ENCODE measurements around the gene MOXD1. TPM values are rescaled to one million over a fixed set of nuclear protein-coding genes. Genes with fewer than 3 reads are reported as not detected.

Gene MOXD1
- polyA plus RNA-seq, 4 donors: 0.45 to 5.3 (median 2.2) TPM

- 74 to 94% (median 86%) methylated on average over 3 of the region's 3 CpGs for WGBS, 3 donors
- FAIRE-seq: no peak
- Histone ChIP-seq H3K27me3 (ENCODE audit: control insufficient read depth in 3 of 3, insufficient read depth in 3 of 3, low read length in 3 of 3) (peaks cover 0 to 9% (median 0%) of the 10 kb centered on the region in 3 donors), H3K36me3 (ENCODE audit: control insufficient read depth in 3 of 3, insufficient read depth in 2 of 3, low read depth in 1 of 3, low read length in 3 of 3) (no peaks in the 10 kb centered on the region), H3K27ac (ENCODE audit: low read depth in 1 of 3, low read length in 2 of 3) (no peak overlapping the region), H3K4me1 (ENCODE audit: control insufficient read depth in 3 of 3, insufficient read depth in 2 of 3, low read depth in 1 of 3, low read length in 2 of 3) (no peaks in the 10 kb centered on the region), H3K9me3 (ENCODE audit: control insufficient read depth in 2 of 2, insufficient read depth in 1 of 2, low read depth in 1 of 2, low read length in 1 of 2) (no peaks in the 10 kb centered on the region), H3K4me3 (ENCODE audit: low read depth in 1 of 3, low read length in 3 of 3) (no peak overlapping the region)
- no peak for DNase-seq
Observed at GRCh38 chr6:132289756-132290155, 111.5 kb downstream of the MOXD1 start.

GRCh38 chr6:132287101-132287500, 114.2 kb downstream of the MOXD1 start:
- H3K27ac ChIP-seq (ENCODE audit: low read depth in 1 of 3, low read length in 2 of 3): no peak overlapping the region
- H3K4me3 ChIP-seq (ENCODE audit: low read depth in 1 of 3, low read length in 3 of 3): no peak overlapping the region
- no peaks in the 10 kb centered on the region for H3K36me3 ChIP-seq (ENCODE audit: control insufficient read depth in 3 of 3, insufficient read depth in 2 of 3, low read depth in 1 of 3, low read length in 3 of 3)
- DNase-seq: no peak
- H3K27me3 ChIP-seq (ENCODE audit: control insufficient read depth in 3 of 3, insufficient read depth in 3 of 3, low read length in 3 of 3): peaks cover 0 to 4% (median 0%) of the 10 kb centered on the region in 3 donors
- WGBS, 3 donors: 25 to 64% (median 52%) methylated on average over 1 of the region's 1 CpG
- H3K9me3 ChIP-seq (ENCODE audit: control insufficient read depth in 2 of 2, insufficient read depth in 1 of 2, low read depth in 1 of 2, low read length in 1 of 2): no peaks in the 10 kb centered on the region
- H3K4me1 ChIP-seq (ENCODE audit: control insufficient read depth in 3 of 3, insufficient read depth in 2 of 3, low read depth in 1 of 3, low read length in 2 of 3): no peaks in the 10 kb centered on the region
- FAIRE-seq: no peak

- Histone ChIP-seq H3K27ac (ENCODE audit: low read depth in 1 of 3, low read length in 2 of 3) (no peak overlapping the region), H3K27me3 (ENCODE audit: control insufficient read depth in 3 of 3, insufficient read depth in 3 of 3, low read length in 3 of 3) (peaks cover 0 to 4% (median 0%) of the 10 kb centered on the region in 3 donors), H3K4me1 (ENCODE audit: control insufficient read depth in 3 of 3, insufficient read depth in 2 of 3, low read depth in 1 of 3, low read length in 2 of 3) (no peaks in the 10 kb centered on the region), H3K9me3 (ENCODE audit: control insufficient read depth in 2 of 2, insufficient read depth in 1 of 2, low read depth in 1 of 2, low read length in 1 of 2) (no peaks in the 10 kb centered on the region), H3K4me3 (ENCODE audit: low read depth in 1 of 3, low read length in 3 of 3) (no peak overlapping the region), H3K36me3 (ENCODE audit: control insufficient read depth in 3 of 3, insufficient read depth in 2 of 3, low read depth in 1 of 3, low read length in 3 of 3) (no peaks in the 10 kb centered on the region)
- FAIRE-seq: no peak
- 62 to 75% (median 65%) methylated on average over 5 of the region's 5 CpGs for WGBS, 3 donors
- DNase-seq: peak in 1 of 2 donors; percentile 21
Observed at GRCh38 chr6:132286298-132287019, 114.8 kb downstream of the MOXD1 start.

DNA sequence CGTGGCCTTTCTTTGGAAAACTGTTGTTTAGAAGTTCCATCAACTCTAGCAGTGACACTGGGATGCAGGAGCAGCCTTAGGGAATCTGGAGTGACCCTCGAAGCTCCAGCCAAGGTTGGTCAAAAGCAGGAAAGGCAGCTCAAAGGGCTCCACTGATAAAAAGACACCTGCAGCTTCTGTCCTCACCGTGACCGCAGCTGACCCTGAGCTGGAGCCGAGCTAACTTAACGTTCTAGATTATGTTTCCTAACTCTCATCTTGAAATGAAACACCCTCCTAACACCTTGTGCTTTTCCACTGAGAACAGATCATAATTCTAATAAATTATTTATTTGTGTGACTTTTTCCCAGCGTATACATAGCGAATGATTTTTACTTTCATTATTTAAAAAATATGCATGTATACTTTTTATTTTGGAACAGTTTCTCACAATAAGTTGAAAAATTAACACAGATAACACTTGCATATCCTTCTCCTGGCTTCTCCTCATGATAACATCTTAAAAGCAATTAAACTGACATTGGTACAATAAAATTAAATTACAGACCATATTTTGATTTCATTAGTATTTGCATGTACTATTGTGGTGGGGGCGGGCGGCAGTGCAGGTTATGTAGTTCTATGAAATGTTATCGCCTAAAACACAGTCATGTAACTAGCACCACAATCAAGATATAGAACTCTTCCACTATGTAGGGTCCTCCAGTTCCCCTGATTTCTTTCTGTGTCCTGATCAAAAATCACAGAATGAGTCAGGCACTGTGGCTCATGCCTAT, 116.1 kb downstream of the MOXD1 start:
- Histone ChIP-seq H3K27ac (ENCODE audit: low read depth in 1 of 3, low read length in 2 of 3) (no peak overlapping the region), H3K4me1 (ENCODE audit: control insufficient read depth in 3 of 3, insufficient read depth in 2 of 3, low read depth in 1 of 3, low read length in 2 of 3) (no peaks in the 10 kb centered on the region), H3K27me3 (ENCODE audit: control insufficient read depth in 3 of 3, insufficient read depth in 3 of 3, low read length in 3 of 3) (peaks cover 0 to 6% (median 0%) of the 10 kb centered on the region in 3 donors), H3K4me3 (ENCODE audit: low read depth in 1 of 3, low read length in 3 of 3) (no peak overlapping the region), H3K9me3 (ENCODE audit: control insufficient read depth in 2 of 2, insufficient read depth in 1 of 2, low read depth in 1 of 2, low read length in 1 of 2) (no peaks in the 10 kb centered on the region), H3K36me3 (ENCODE audit: control insufficient read depth in 3 of 3, insufficient read depth in 2 of 3, low read depth in 1 of 3, low read length in 3 of 3) (no peaks in the 10 kb centered on the region)
- WGBS, 3 donors: 25 to 69% (median 44%) methylated on average over 11 of the region's 11 CpGs
- no peak for FAIRE-seq
- DNase-seq: no peak

- 85 to 90% (median 88%) methylated on average over 7 of the region's 7 CpGs for WGBS, 3 donors
- Histone ChIP-seq H3K27ac (ENCODE audit: low read depth in 1 of 3, low read length in 2 of 3) (no peak overlapping the region), H3K27me3 (ENCODE audit: control insufficient read depth in 3 of 3, insufficient read depth in 3 of 3, low read length in 3 of 3) (peaks cover 0 to 4% (median 0%) of the 10 kb centered on the region in 3 donors), H3K36me3 (ENCODE audit: control insufficient read depth in 3 of 3, insufficient read depth in 2 of 3, low read depth in 1 of 3, low read length in 3 of 3) (no peaks in the 10 kb centered on the region), H3K9me3 (ENCODE audit: control insufficient read depth in 2 of 2, insufficient read depth in 1 of 2, low read depth in 1 of 2, low read length in 1 of 2) (no peaks in the 10 kb centered on the region), H3K4me1 (ENCODE audit: control insufficient read depth in 3 of 3, insufficient read depth in 2 of 3, low read depth in 1 of 3, low read length in 2 of 3) (no peaks in the 10 kb centered on the region), H3K4me3 (ENCODE audit: low read depth in 1 of 3, low read length in 3 of 3) (no peak overlapping the region)
- FAIRE-seq (no peak), DNase-seq (no peak)
Observed at GRCh38 chr6:132282696-132283095, 118.6 kb downstream of the MOXD1 start.

DNA sequence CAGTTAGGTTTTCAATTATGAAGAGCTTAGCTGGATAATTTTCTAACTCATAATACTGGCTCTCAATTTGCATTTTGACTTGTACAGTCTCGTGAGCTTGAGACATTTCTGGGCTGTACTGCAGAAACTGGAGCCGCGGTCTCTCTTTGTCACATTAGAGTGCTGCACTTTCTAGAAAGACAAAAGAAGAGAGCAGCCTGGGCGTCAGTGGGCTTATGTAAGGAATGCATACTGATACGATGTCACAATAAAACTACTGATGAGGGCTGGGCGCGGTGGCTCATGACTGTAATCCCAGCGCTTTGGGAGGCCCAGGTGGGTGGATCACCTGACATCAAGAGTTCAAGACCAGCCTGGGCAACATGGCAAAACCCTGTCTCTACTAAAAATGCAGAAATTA, 120.8 kb downstream of the MOXD1 start:
- no peak overlapping the region for H3K27ac ChIP-seq (ENCODE audit: low read depth in 1 of 3, low read length in 2 of 3)
- peaks cover 0 to 2% (median 0%) of the 10 kb centered on the region in 3 donors for H3K27me3 ChIP-seq (ENCODE audit: control insufficient read depth in 3 of 3, insufficient read depth in 3 of 3, low read length in 3 of 3)
- H3K9me3 ChIP-seq (ENCODE audit: control insufficient read depth in 2 of 2, insufficient read depth in 1 of 2, low read depth in 1 of 2, low read length in 1 of 2): no peaks in the 10 kb centered on the region
- no peak overlapping the region for H3K4me3 ChIP-seq (ENCODE audit: low read depth in 1 of 3, low read length in 3 of 3)
- no peak for DNase-seq
- WGBS, 3 donors: 71 to 90% (median 83%) methylated on average over 8 of the region's 8 CpGs
- H3K4me1 ChIP-seq (ENCODE audit: control insufficient read depth in 3 of 3, insufficient read depth in 2 of 3, low read depth in 1 of 3, low read length in 2 of 3): peaks cover 0 to 2% (median 0%) of the 10 kb centered on the region in 3 donors
- H3K36me3 ChIP-seq (ENCODE audit: control insufficient read depth in 3 of 3, insufficient read depth in 2 of 3, low read depth in 1 of 3, low read length in 3 of 3): no peaks in the 10 kb centered on the region
- no peak for FAIRE-seq

- 1% methylated on average over 12 of the region's 12 CpGs for WGBS, 3 donors
- no peaks in the 10 kb centered on the region for H3K36me3 ChIP-seq (ENCODE audit: control insufficient read depth in 3 of 3, insufficient read depth in 2 of 3, low read depth in 1 of 3, low read length in 3 of 3)
- DNase-seq: peak; percentile 78 to 87
- H3K4me3 ChIP-seq (ENCODE audit: low read depth in 1 of 3, low read length in 3 of 3): peak overlapping the region in 2 of 3 donors; percentile 42 to 43
- no peak overlapping the region for H3K27ac ChIP-seq (ENCODE audit: low read depth in 1 of 3, low read length in 2 of 3)
- no peaks in the 10 kb centered on the region for H3K9me3 ChIP-seq (ENCODE audit: control insufficient read depth in 2 of 2, insufficient read depth in 1 of 2, low read depth in 1 of 2, low read length in 1 of 2)
- peaks cover 0 to 7% (median 0%) of the 10 kb centered on the region in 3 donors for H3K4me1 ChIP-seq (ENCODE audit: control insufficient read depth in 3 of 3, insufficient read depth in 2 of 3, low read depth in 1 of 3, low read length in 2 of 3)
- peaks cover 0 to 2% (median 0%) of the 10 kb centered on the region in 3 donors for H3K27me3 ChIP-seq (ENCODE audit: control insufficient read depth in 3 of 3, insufficient read depth in 3 of 3, low read length in 3 of 3)
- no peak for FAIRE-seq
Observed at GRCh38 chr6:132279592-132280139, 121.6 kb downstream of the MOXD1 start.
